ENCODE data around the gene CARMIL1. TPM values are rescaled to one million over a fixed set of nuclear protein-coding genes. Genes with fewer than 3 reads are reported as not detected.

CARMIL1 gene
- total and polyA plus RNA-seq, 2 donors from 2014 or later: 22.3 to 51.1 TPM

- peaks cover 0 to 7% (median 4%) of the 10 kb centered on the region in 3 donors for H3K4me1 ChIP-seq (ENCODE audit: control insufficient read depth in 2 of 3, insufficient read depth in 2 of 3, low read depth in 1 of 3, low read length in 3 of 3)
- no peak for TF ChIP-seq CTCF (IDR thresholded peaks at IDR 0.05; ENCODE audit: borderline replicate concordance, extremely low read depth, insufficient read depth)
- no peak for DNase-seq
- H3K36me3 ChIP-seq (ENCODE audit: control insufficient read depth in 2 of 3, insufficient read depth in 3 of 3, low read length in 3 of 3): no peaks in the 10 kb centered on the region
- H3K9me3 ChIP-seq (ENCODE audit: control insufficient read depth in 2 of 3, insufficient read depth in 1 of 3, low read length in 3 of 3): no peaks in the 10 kb centered on the region
- no peak overlapping the region for H3K4me3 ChIP-seq (ENCODE audit: low read length in 3 of 3)
- FAIRE-seq: no peak
- no peak overlapping the region for H3K27ac ChIP-seq (ENCODE audit: low read depth in 2 of 2, low read length in 2 of 2)
- no peaks in the 10 kb centered on the region for H3K27me3 ChIP-seq (ENCODE audit: control insufficient read depth, insufficient read depth, low read length)
- no peak overlapping the region for H3K9ac ChIP-seq (ENCODE audit: low read length in 3 of 3)
- intact Hi-C loops (cut with DNase I): no loop called here
Measured at GRCh38 chr6:25329161-25329817, 50.1 kb downstream of the CARMIL1 start.

GRCh38 chr6:25329982-25330381, 50.8 kb downstream of the CARMIL1 start:
- H3K36me3 ChIP-seq (ENCODE audit: control insufficient read depth in 2 of 3, insufficient read depth in 3 of 3, low read length in 3 of 3): no peaks in the 10 kb centered on the region
- TF ChIP-seq CTCF (IDR thresholded peaks at IDR 0.05; ENCODE audit: borderline replicate concordance, extremely low read depth, insufficient read depth): no peak
- H3K9me3 ChIP-seq (ENCODE audit: control insufficient read depth in 2 of 3, insufficient read depth in 1 of 3, low read length in 3 of 3): no peaks in the 10 kb centered on the region
- no peak for DNase-seq
- H3K27me3 ChIP-seq (ENCODE audit: control insufficient read depth, insufficient read depth, low read length): no peaks in the 10 kb centered on the region
- no peak for FAIRE-seq
- no peak overlapping the region for H3K4me3 ChIP-seq (ENCODE audit: low read length in 3 of 3)
- intact Hi-C loops (cut with DNase I): no loop called here
- no peak overlapping the region for H3K27ac ChIP-seq (ENCODE audit: low read depth in 2 of 2, low read length in 2 of 2)
- no peak overlapping the region for H3K9ac ChIP-seq (ENCODE audit: low read length in 3 of 3)
- H3K4me1 ChIP-seq (ENCODE audit: control insufficient read depth in 2 of 3, insufficient read depth in 2 of 3, low read depth in 1 of 3, low read length in 3 of 3): peaks cover 0 to 7% (median 4%) of the 10 kb centered on the region in 3 donors

GRCh38 chr6:25330796-25331685, 51.9 kb downstream of the CARMIL1 start:
- H3K27me3 ChIP-seq (ENCODE audit: control insufficient read depth, insufficient read depth, low read length): no peaks in the 10 kb centered on the region
- H3K36me3 ChIP-seq (ENCODE audit: control insufficient read depth in 2 of 3, insufficient read depth in 3 of 3, low read length in 3 of 3): no peaks in the 10 kb centered on the region
- H3K27ac ChIP-seq (ENCODE audit: low read depth in 2 of 2, low read length in 2 of 2): no peak overlapping the region
- DNase-seq: no peak
- no peak for FAIRE-seq
- no peak overlapping the region for H3K9ac ChIP-seq (ENCODE audit: low read length in 3 of 3)
- no peak overlapping the region for H3K4me3 ChIP-seq (ENCODE audit: low read length in 3 of 3)
- intact Hi-C loops (cut with DNase I): no loop called here
- TF ChIP-seq CTCF (IDR thresholded peaks at IDR 0.05; ENCODE audit: borderline replicate concordance, extremely low read depth, insufficient read depth): no peak
- peaks cover 0 to 7% (median 4%) of the 10 kb centered on the region in 3 donors for H3K4me1 ChIP-seq (ENCODE audit: control insufficient read depth in 2 of 3, insufficient read depth in 2 of 3, low read depth in 1 of 3, low read length in 3 of 3)
- H3K9me3 ChIP-seq (ENCODE audit: control insufficient read depth in 2 of 3, insufficient read depth in 1 of 3, low read length in 3 of 3): no peaks in the 10 kb centered on the region

All from kidney (tissue), 14 donors.